Measurements from ENCODE around the gene SCO2. TPM values are rescaled to one million over a fixed set of nuclear protein-coding genes. Genes with fewer than 3 reads are reported as not detected.

The SCO2 gene, protein sequence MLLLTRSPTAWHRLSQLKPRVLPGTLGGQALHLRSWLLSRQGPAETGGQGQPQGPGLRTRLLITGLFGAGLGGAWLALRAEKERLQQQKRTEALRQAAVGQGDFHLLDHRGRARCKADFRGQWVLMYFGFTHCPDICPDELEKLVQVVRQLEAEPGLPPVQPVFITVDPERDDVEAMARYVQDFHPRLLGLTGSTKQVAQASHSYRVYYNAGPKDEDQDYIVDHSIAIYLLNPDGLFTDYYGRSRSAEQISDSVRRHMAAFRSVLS
- 3.4 to 7.5 TPM (median 4.4 TPM) in 5 replicates for total RNA-seq (2022; extraction: Qiagen RNA extraction)

GRCh38 chr22:50525104-50525857 lies at the start of gene SCO2:
Gene SCO2, minus strand, starts transcription at chr22:50525598. Its CDS starts 1,187 bp downstream, at chr22:50524411.

DNA sequence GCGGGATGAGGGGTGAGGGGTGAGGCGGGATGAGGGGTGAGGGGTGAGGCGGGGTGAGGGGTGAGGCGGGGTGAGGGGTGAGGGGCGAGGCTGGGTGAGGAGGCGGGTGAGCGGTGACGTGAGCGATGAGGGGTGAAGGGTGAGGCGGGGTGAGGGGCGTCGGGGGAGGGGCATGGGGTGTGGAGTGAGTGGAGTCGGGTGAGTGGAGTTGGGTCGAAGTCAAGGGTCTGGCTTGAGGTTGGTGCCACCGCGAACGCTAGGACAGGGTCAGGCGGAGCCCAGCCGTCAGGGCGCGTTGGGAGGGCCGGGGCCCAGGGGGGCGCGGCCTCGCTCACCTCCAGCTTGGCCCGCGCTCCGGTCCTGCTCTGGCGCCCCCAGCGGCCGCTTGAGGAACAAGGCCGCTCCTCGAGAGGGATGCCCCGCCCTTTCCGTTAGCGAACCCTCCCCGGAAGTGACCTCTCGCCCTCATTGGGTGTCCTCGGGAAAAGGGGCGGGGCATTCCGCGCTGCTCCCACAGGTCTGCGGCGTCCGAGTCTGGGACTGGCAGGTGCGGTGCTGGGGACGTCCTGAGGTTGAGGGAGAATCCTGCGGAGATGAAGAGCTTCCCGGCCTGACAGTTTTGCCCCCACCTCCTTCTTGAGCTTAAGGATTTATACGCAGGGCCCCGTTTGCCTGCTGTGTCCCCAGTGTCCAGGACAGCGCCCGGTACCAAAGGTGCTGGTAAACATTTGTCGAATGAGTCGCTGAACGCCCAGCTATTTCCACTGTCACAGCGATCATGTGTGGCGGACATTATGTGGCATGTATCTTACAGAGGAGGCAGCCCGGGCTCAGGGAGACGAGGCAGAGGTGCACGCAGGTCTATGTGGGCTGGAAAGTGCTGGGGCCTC lies 37.4 kb upstream of the SCO2 start, which contains the start of gene SYCE3:
SYCE3 (minus strand) TSS at position 397 of the 890 bp plus-strand sequence. CDS start 6,514 bp downstream, outside the sequence.

GRCh38 chr22:50545522-50546325 lies 20.3 kb upstream of the SCO2 start, which contains the start of gene KLHDC7B:
Gene KLHDC7B, plus strand, starts transcription at chr22:50545899. Its CDS starts 345 bp downstream, at chr22:50546244.

DNA sequence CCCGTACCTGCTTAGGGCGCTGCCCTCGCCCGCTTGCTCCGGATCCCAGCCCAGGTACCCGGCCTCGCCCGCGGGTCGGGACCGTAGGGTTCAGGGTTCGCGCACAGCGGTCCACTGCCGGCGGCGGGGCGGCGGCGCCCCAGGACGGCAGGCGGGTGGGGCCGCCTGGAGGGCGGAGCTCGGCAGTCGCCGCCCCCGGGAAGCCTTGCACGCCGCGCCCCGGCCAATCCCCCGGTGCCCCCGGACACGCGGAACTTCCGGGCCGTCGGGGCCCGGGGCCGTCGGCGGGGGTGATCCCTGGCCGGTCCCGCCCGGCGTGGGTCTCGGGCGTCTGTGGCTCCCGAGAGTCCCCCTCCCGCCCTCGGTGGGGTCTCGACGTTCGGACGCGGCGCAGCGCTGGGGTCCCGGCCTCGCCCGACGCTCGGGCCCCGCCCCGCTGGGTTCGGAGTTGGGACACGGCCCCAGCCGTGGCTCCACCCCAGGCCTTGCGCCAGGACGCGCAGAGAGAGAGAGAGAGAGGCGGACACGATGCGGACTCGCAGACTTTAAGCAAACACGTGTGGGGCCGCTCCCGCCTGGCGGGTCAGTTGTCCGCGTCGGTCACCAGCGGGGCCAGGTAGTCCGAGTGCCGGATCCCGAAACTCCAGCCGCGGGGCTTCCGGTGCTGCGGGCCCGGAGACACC lies 4.6 kb upstream of the SCO2 start, which contains the start of gene TYMP:
TYMP (minus strand) TSS at position 116 of the 683 bp plus-strand sequence. CDS start 303 bp downstream, outside the sequence.

DNA sequence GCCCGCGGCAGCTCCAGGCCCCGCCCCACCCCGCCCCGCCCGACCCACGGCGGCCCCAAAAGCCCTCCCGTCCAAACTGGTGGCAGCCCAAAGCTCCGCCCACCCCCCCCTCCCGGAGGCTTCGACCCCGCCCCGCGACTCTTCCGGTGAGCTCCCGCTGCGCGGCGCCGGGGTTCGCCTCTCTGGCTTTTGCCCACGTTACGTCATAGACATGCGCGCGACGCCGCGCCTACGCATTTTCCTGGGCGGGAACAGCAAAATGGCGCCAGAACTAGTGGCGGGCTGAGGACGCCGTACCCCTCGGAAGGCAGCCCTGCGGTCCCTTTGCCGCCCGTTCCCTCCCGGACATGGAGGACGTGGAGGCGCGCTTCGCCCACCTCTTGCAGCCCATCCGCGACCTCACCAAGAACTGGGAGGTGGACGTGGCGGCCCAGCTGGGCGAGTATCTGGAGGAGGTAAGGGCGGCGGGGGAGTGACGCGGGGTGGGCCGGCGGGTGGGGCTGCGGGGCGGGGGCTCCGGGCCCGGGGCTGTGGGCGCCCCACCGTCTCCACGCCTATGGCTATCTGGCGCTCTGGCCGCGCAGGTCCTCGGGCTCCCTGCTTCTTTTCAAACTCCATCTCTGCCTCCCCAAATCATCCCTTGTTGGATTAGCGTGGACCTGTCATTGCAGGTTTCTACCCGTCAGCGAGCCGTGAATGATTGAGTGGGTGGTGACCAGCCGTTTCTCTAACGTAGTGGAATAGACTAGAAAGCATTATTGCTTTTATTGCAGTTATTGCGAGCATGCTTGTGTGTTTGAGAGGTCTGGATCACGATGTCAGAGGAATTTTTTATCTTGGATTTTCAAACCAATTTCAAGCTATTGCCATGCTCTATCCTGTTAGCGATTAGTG lies 17.2 kb downstream of the SCO2 start, which contains the start of gene NCAPH2:
NCAPH2 (plus strand) TSS at position 234 of the 894 bp plus-strand sequence; CDS start at position 348, 114 bp downstream.

GRCh38 chr22:50507421-50507990 lies 17.9 kb downstream of the SCO2 start, which contains the start of gene LMF2:
Gene LMF2, minus strand, starts transcription at chr22:50507702. Its CDS starts 27 bp downstream, at chr22:50507675.

DNA sequence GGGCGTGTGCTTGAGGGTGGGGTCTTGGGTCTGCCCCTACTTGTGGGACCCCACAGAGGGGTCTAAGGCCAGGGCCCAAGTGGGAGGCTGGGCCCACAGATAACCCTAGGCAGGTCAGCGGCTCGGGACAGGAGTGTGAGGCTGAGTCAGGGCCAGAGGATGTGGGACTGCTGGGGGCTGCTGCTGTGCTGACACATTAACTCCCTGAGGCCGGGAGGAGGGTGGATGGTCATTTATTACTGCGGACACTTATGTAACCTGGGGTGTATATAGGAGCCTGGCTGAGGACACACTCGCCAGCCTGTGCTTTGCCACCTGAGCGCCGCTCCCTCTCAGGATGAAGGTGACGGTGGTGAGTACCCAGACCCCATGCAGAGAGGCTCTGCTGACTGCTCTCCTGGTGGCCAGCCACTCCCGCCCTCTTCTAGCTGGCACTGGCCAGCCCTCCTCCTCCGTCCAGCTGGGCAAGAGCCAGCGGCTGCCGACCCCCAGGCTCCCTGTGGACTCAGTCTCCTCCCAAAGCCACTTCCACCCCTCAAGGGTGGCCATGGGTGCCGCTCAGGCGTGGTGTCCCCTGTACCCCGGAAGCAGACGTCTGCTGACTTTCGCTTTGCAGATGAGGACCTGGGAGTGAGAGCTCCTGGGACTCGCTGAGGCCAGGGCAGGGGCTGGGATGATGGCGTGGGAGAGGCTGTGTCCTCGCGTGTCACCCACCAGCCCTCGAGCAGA lies 38.7 kb downstream of the SCO2 start, which contains the start of gene MIOX:
MIOX (plus strand) TSS at position 299 of the 729 bp plus-strand sequence; CDS start at position 338, 39 bp downstream.

DNA sequence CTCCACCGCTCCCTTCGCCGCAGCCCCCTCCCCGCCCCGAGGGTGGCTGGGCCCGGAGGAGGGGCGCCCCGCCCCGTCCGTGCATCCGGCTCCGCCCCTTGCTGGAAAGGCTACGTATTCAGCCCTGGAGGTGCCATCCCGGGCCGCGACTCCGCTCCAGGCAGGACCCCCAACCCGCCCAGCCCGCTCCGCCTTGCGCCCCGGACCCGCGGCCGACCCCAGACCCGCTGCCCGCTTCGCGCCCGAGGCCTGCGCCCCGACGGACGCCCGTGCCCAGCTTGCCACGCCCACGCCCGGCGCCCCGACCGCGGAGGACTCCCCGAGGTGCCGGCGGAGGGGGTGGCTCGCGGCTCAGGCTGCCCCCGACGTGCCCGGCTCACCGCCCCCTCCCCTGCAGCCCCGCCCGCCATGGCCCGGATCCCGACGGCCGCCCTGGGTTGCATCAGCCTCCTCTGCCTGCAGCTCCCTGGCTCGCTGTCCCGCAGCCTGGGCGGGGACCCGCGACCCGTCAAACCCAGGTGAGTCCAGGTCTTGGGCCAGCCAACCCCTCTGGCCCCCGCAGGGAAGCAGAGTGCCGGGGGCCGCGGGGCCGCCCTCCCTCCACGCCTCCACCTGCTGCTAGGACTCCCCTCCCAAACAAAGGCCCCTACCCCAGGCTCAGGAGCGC lies 43.8 kb downstream of the SCO2 start, which contains the start of gene ADM2:
ADM2 (plus strand) TSS at position 104 of the 667 bp plus-strand sequence; CDS start at position 409, 305 bp downstream.

DNA sequence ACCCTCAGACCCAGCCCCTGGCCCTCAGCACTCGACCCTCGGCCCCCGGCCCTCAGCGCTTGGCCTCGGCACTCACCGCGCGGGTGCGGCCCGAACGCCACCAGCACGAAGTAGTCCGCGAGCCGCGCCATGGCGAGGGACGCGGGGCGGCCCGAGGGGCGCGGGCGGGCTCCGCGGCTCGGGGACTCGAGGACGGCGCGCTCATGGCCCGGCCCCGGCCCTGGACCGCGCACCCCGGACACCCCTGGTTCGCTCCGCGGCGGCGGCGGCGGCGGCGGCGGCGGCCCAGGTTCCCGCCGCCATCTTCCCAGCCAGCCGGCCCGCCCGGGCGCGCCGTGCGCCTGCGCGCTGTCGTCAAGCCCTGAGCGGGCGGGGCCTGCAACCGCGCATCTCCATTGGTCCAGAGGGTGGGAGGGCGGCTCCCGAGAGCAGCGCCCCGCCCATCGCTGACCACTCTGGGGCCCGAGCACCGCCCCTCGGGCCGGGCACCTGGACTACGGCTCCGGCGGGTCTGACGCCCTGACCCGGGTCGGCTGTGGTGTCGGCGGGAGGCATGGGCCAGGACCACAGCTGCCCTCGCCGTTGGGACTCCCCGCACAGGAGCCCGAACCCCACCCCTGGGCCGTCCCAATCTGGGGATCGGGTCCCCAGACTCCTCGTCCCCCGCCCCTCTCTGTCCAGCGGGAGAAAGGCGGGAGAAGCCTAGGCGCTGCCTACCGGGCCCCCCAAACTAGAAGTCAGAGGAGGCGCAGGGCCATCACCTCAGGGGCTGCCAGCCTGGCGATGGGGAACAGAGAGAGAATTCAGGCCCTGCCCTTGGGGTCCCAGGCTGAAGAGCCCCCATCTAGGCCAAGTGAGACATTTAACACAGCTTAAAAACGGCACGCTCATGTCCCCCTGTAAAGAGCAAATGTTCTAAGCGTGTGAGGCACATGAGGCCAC lies 50.4 kb downstream of the SCO2 start, which contains the start of gene SBF1:
SBF1 (minus strand) TSS at position 326 of the 942 bp plus-strand sequence; CDS start at position 131, 195 bp downstream.

Other genes with a start within 250 kb of the SCO2 start
- gene PLXNB2, start 218.0 kb downstream of the SCO2 start, total RNA-seq (2022; extraction: Qiagen RNA extraction): 75.7 to 126 TPM (median 115 TPM) in 5 replicates
- gene DENND6B, start 198.6 kb downstream of the SCO2 start, total RNA-seq (2022; extraction: Qiagen RNA extraction): 1.6 to 3.2 TPM (median 2.9 TPM) in 5 replicates
- 7.6 to 14.5 TPM (median 12.0 TPM) in 5 replicates for gene PPP6R2, start 182.3 kb downstream of the SCO2 start, total RNA-seq (2022; extraction: Qiagen RNA extraction)
- gene SBF1, start 50.6 kb downstream of the SCO2 start, total RNA-seq (2022; extraction: Qiagen RNA extraction): 14.3 to 27.8 TPM (median 25.7 TPM) in 5 replicates
- gene ADM2, start 44.1 kb downstream of the SCO2 start, total RNA-seq (2022; extraction: Qiagen RNA extraction): 0.38 to 0.62 TPM (median 0.60 TPM) in 5 replicates
- 0.07 TPM in 1 of 5 replicates, not detected in the others for gene MIOX, start 38.7 kb downstream of the SCO2 start, total RNA-seq (2022; extraction: Qiagen RNA extraction)
- 27.3 to 47.9 TPM (median 46.9 TPM) in 5 replicates for gene LMF2, start 17.9 kb downstream of the SCO2 start, total RNA-seq (2022; extraction: Qiagen RNA extraction)
- gene NCAPH2, start 17.4 kb downstream of the SCO2 start, total RNA-seq (2022; extraction: Qiagen RNA extraction): 32.2 to 35.3 TPM (median 32.7 TPM) in 5 replicates
- 9.2 to 17.3 TPM (median 15.2 TPM) in 5 replicates for gene TYMP, start 4.4 kb upstream of the SCO2 start, total RNA-seq (2022; extraction: Qiagen RNA extraction)
- gene KLHDC7B, start 20.3 kb upstream of the SCO2 start, total RNA-seq (2022; extraction: Qiagen RNA extraction): not detected in 5 replicates
- gene SYCE3, start 37.3 kb upstream of the SCO2 start, total RNA-seq (2022; extraction: Qiagen RNA extraction): 0.40 to 0.91 TPM (median 0.47 TPM) in 3 of 5 replicates, not detected in the others
- gene CPT1B, start 52.8 kb upstream of the SCO2 start, total RNA-seq (2022; extraction: Qiagen RNA extraction): 4.5 to 12.2 TPM (median 11.1 TPM) in 5 replicates
- 11.5 to 19.4 TPM (median 15.2 TPM) in 5 replicates for gene CHKB, start 57.3 kb upstream of the SCO2 start, total RNA-seq (2022; extraction: Qiagen RNA extraction)
- 2.5 to 4.0 TPM (median 3.6 TPM) in 5 replicates for gene MAPK8IP2, start 75.2 kb upstream of the SCO2 start, total RNA-seq (2022; extraction: Qiagen RNA extraction)
- gene ARSA, start 102.6 kb upstream of the SCO2 start, total RNA-seq (2022; extraction: Qiagen RNA extraction): 14.5 to 25.0 TPM (median 22.2 TPM) in 5 replicates
- 2.5 to 5.6 TPM (median 4.2 TPM) in 5 replicates for gene SHANK3, start 147.2 kb upstream of the SCO2 start, total RNA-seq (2022; extraction: Qiagen RNA extraction)
- gene ACR, start 212.6 kb upstream of the SCO2 start, total RNA-seq (2022; extraction: Qiagen RNA extraction): 0.08 to 0.15 TPM in 2 of 5 replicates, not detected in the others

All from A549 treated with dexamethasone at 1 μM for 4 hours (cell line).